H9 (cell line): Measurements from ENCODE around the gene CCND3. TPM values are rescaled to one million over a fixed set of nuclear protein-coding genes. Genes with fewer than 3 reads are reported as not detected.

Experiments
- DNase-seq: peaks from one replicate; pipeline ENCODE4 v3.0.0-alpha.2; 2017
- H2AFZ ChIP-seq: one replicate; pipeline ENCODE4 v1.6.1; 2013; ENCODE audit warnings: mild to moderate bottlenecking, low read length, control low read depth, moderate library complexity
- H2AK5ac ChIP-seq: 2 replicates; pipeline ENCODE4 v1.6.1; 2013; ENCODE audit warnings: low read length, control low read depth, mixed read lengths; ENCODE audit not compliant: insufficient read length
- H2BK120ac ChIP-seq: one replicate; pipeline ENCODE4 v1.6.1; 2013; ENCODE audit warnings: low read depth, mild to moderate bottlenecking, low read length, control low read depth, inconsistent platforms; ENCODE audit not compliant: poor library complexity, severe bottlenecking
- H2BK12ac ChIP-seq: 2 replicates; pipeline ENCODE4 v1.6.1; 2013; ENCODE audit warnings: low read length, control low read depth, mixed read lengths, low read depth; ENCODE audit not compliant: insufficient read length
- H2BK15ac ChIP-seq: 2 replicates; pipeline ENCODE4 v1.6.1; 2013; ENCODE audit warnings: low read depth, low read length, control low read depth
- H2BK20ac ChIP-seq: one replicate; pipeline ENCODE4 v1.6.1; 2013; ENCODE audit warnings: low read depth, mild to moderate bottlenecking, low read length, control low read depth, inconsistent platforms; ENCODE audit not compliant: poor library complexity, severe bottlenecking
- H2BK5ac ChIP-seq: 2 replicates; pipeline ENCODE4 v1.6.1; 2013; ENCODE audit warnings: low read length, control low read depth, mixed read lengths; ENCODE audit not compliant: insufficient read length
- H3K14ac ChIP-seq: 2 replicates; pipeline ENCODE4 v1.6.1; 2013; ENCODE audit warnings: low read length, control low read depth; ENCODE audit not compliant: insufficient read depth
- H3K18ac ChIP-seq: 2 replicates; pipeline ENCODE4 v1.6.1; 2013; ENCODE audit warnings: low read depth, mild to moderate bottlenecking, mixed read lengths, low read length, control low read depth; ENCODE audit not compliant: insufficient read length
- H3K23ac ChIP-seq: 2 replicates; pipeline ENCODE4 v1.6.1; 2013; ENCODE audit warnings: low read length, control low read depth, mixed read lengths, low read depth; ENCODE audit not compliant: insufficient read length
- H3K23me2 ChIP-seq: 2 replicates; pipeline ENCODE4 v1.6.1; 2013; ENCODE audit warnings: low read depth, mild to moderate bottlenecking, mixed read lengths, low read length, control low read depth; ENCODE audit not compliant: insufficient read length, poor library complexity, severe bottlenecking
- H3K27ac ChIP-seq: 2 replicates; pipeline ENCODE4 v1.5.1; 2013; ENCODE audit warnings: low read length, control low read depth, mixed read lengths, low read depth; ENCODE audit not compliant: insufficient read length
- H3K27me3 ChIP-seq: 2 replicates; pipeline ENCODE4 v1.6.1; 2013; ENCODE audit warnings: low read length, control low read depth, inconsistent platforms; ENCODE audit not compliant: insufficient read depth
- H3K4ac ChIP-seq: 2 replicates; pipeline ENCODE4 v1.6.1; 2013; ENCODE audit warnings: low read depth, mild to moderate bottlenecking, control low read depth, inconsistent platforms, low read length, moderate library complexity
- H3K4me1 ChIP-seq: 2 replicates; pipeline ENCODE4 v1.6.1; 2013; ENCODE audit warnings: low read length, control low read depth, inconsistent platforms; ENCODE audit not compliant: insufficient read depth
- H3K4me2 ChIP-seq: 2 replicates; pipeline ENCODE4 v1.6.1; 2013; ENCODE audit warnings: low read length, control low read depth, mixed read lengths; ENCODE audit not compliant: insufficient read length, insufficient read depth
- H3K56ac ChIP-seq: 2 replicates; pipeline ENCODE4 v1.6.1; 2013; ENCODE audit warnings: low read depth, mild to moderate bottlenecking, mixed read lengths, low read length, control low read depth; ENCODE audit not compliant: insufficient read length
- H3K79me1 ChIP-seq: 2 replicates; pipeline ENCODE4 v1.6.1; 2013; ENCODE audit warnings: low read depth, mild to moderate bottlenecking, moderate library complexity, low read length, control low read depth, inconsistent platforms; ENCODE audit not compliant: insufficient read depth, poor library complexity, severe bottlenecking
- H3K79me2 ChIP-seq: 2 replicates; pipeline ENCODE4 v1.6.1; 2013; ENCODE audit warnings: low read length, control low read depth, inconsistent platforms; ENCODE audit not compliant: insufficient read depth
- H3K9ac ChIP-seq: 2 replicates; pipeline ENCODE4 v1.6.1; 2013; ENCODE audit warnings: low read length, control low read depth, mixed read lengths; ENCODE audit not compliant: insufficient read length; ENCODE audit errors: extremely low read depth
- H3K9me3 ChIP-seq: one replicate; pipeline ENCODE4 v1.6.1; 2013; ENCODE audit warnings: low read depth, low read length, inconsistent platforms; ENCODE audit not compliant: control insufficient read depth
- H3T11ph ChIP-seq: one replicate; pipeline ENCODE4 v1.6.1; 2013; ENCODE audit warnings: mild to moderate bottlenecking, low read length, control low read depth, inconsistent platforms
- H4K20me1 ChIP-seq: one replicate; pipeline ENCODE4 v1.6.1; 2013; ENCODE audit not compliant: control insufficient read depth, insufficient read length, insufficient read depth
- H4K5ac ChIP-seq: 2 replicates; pipeline ENCODE4 v1.6.1; 2013; ENCODE audit warnings: low read depth, mild to moderate bottlenecking, mixed read lengths, low read length, control low read depth; ENCODE audit not compliant: insufficient read length
- H4K8ac ChIP-seq: replicated peaks from 2 replicates; pipeline ENCODE4 v1.6.1; 2013; ENCODE audit warnings: low read length, control low read depth, mixed read lengths, low read depth; ENCODE audit not compliant: insufficient read length
- H4K91ac ChIP-seq: 2 replicates; pipeline ENCODE4 v1.6.1; 2013; ENCODE audit warnings: low read depth, mild to moderate bottlenecking, moderate library complexity, mixed read lengths, low read length, control low read depth; ENCODE audit not compliant: insufficient read length
- H3K27ac Mint-ChIP-seq, 3 experiments: 2 replicates in 2 of 3; 3 replicates in 1 of 3; pipeline ENCODE4 v1.8.0; 2020 to 2021; ENCODE audit warnings: mixed read lengths in 3 of 3, mild to moderate bottlenecking in 1 of 3, moderate library complexity in 1 of 3
- H3K27me3 Mint-ChIP-seq: 2 replicates; pipeline ENCODE4 v1.8.0; 2021; ENCODE audit warnings: low read depth, mild to moderate bottlenecking, moderate library complexity, mixed read lengths
- H3K36me3 Mint-ChIP-seq, 3 experiments: 2 replicates in 2 of 3; 3 replicates in 1 of 3; pipeline ENCODE4 v1.8.0; 2020 to 2021; ENCODE audit warnings: low read depth in 3 of 3, mixed read lengths in 3 of 3; ENCODE audit not compliant: insufficient read depth in 1 of 3
- H3K4me1 Mint-ChIP-seq, 2 experiments: 2 replicates each; pipeline ENCODE4 v1.8.0; 2020; ENCODE audit warnings: mixed read lengths in 2 of 2
- H3K4me3 Mint-ChIP-seq, 2 experiments: 2 replicates in 1 of 2; 3 replicates in 1 of 2; pipeline ENCODE4 v1.8.0; 2020 to 2021; ENCODE audit warnings: mild to moderate bottlenecking in 2 of 2, mixed read lengths in 2 of 2, moderate library complexity in 1 of 2
- H3K9me3 Mint-ChIP-seq, 2 experiments: 2 replicates in 1 of 2; 3 replicates in 1 of 2; pipeline ENCODE4 v1.8.0; 2020; ENCODE audit warnings: mild to moderate bottlenecking in 2 of 2, mixed read lengths in 2 of 2, moderate library complexity in 1 of 2
- WGBS: extraction: QIAGEN DNeasy Blood & Tissue Kit; methylation state at CpG from one replicate; pipeline ENCODE4 v1.1.7; 2013; ENCODE audit warnings: missing lambda C conversion rate, low lambda C conversion rate, mixed read lengths; ENCODE audit not compliant: insufficient read length; ENCODE audit errors: extremely low coverage; 5-methylcytosine and 5-hydroxymethylcytosine counted together
- total RNA-seq: library from RNA; stranded (reverse); gene quantifications from 2 replicates; pipeline ENCODE4 v1.2.1, GENCODE V29; 2021
- TF ChIP-seq, protein P1 (sequence below): fragments of 200-600 bp; sonication (generic); conservative IDR thresholded peaks from 3 replicates; pipeline ENCODE4 v1.8.0; 2021; ENCODE audit warnings: antibody characterized with exemption, mild to moderate bottlenecking

CCND3 gene
- total RNA-seq, 1 experiment from 2014 or later: 24.2 TPM

DNA sequence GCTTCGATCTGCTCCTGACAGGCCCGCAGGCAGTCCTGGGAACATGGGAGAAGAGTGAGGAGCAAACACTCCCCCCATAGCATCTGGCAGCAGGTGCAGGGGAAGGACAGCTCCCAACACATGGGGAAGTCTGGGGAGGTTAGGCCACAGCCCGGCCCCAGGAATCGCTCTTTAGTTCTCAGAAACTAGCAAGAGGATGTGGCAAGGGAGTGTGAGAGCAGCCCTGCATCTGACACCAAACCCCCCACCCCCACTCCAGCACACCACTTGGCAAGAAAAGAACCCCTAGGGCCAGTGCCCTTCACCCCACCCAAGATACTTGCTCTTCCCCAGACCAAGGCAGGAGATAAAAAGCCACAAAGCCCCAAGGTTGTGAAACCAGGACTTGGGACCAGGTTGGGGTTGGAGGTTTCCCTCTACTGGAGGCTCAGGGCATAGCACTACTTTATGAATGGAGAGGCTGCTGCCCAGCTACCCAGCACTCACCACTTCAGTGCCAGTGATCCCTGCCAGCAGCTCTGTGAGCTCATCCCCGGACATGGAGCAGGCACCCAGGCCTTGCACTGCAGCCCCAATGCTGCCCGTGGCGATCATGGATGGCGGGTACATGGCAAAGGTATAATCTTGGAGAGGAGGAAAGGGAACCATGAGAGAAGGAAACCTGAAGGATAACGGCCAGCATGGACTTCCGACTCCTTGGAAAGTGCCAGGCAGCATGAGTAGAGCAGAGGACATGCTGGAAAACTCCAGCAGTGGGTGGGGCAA, 5.4 kb downstream of the CCND3 start:
- peak overlapping the region; percentile 41 to 94 (median 94); a peak in 5 of 7 replicates for H3K27ac Mint-ChIP-seq

More for the DNA sequence above, 5.4 kb downstream of the CCND3 start:
- Mint-ChIP-seq H3K4me3 (no peak overlapping the region), H3K27me3 (peaks cover 5% of the 10 kb centered on the region), H3K9me3 (no peaks in the 10 kb centered on the region), H3K4me1 (peaks cover 26 to 33% of the 10 kb centered on the region in 2 experiments), H3K36me3 (peaks cover 23 to 56% (median 39%) of the 10 kb centered on the region in 3 experiments)
- no peaks in the 10 kb centered on the region for H3K79me2 ChIP-seq
- H4K8ac ChIP-seq: no peak overlapping the region
- no peak overlapping the region for H3K18ac ChIP-seq
- H3K56ac ChIP-seq: no peak overlapping the region
- peaks cover 7% of the 10 kb centered on the region for H3K23me2 ChIP-seq
- no peak overlapping the region for H2BK120ac ChIP-seq
- H3K23ac ChIP-seq: no peak overlapping the region
- H3K4me2 ChIP-seq: no peak overlapping the region
- H4K5ac ChIP-seq: no peak overlapping the region
- no CpG with 5 or more reads among the region's 10 CpGs for WGBS
- no peak overlapping the region for H2AK5ac ChIP-seq
- peaks cover 12% of the 10 kb centered on the region; the same call in 1 of the 2 replicates for H3K4me1 ChIP-seq
- H3K9me3 ChIP-seq: no peaks in the 10 kb centered on the region
- no peak overlapping the region for H2BK12ac ChIP-seq
- H2AFZ ChIP-seq: no peak overlapping the region
- no peak overlapping the region for H2BK5ac ChIP-seq
- no peak overlapping the region for H3K14ac ChIP-seq
- no peak overlapping the region for H3K4ac ChIP-seq
- peak; percentile 79 for DNase-seq
- TF ChIP-seq, protein P1, sequence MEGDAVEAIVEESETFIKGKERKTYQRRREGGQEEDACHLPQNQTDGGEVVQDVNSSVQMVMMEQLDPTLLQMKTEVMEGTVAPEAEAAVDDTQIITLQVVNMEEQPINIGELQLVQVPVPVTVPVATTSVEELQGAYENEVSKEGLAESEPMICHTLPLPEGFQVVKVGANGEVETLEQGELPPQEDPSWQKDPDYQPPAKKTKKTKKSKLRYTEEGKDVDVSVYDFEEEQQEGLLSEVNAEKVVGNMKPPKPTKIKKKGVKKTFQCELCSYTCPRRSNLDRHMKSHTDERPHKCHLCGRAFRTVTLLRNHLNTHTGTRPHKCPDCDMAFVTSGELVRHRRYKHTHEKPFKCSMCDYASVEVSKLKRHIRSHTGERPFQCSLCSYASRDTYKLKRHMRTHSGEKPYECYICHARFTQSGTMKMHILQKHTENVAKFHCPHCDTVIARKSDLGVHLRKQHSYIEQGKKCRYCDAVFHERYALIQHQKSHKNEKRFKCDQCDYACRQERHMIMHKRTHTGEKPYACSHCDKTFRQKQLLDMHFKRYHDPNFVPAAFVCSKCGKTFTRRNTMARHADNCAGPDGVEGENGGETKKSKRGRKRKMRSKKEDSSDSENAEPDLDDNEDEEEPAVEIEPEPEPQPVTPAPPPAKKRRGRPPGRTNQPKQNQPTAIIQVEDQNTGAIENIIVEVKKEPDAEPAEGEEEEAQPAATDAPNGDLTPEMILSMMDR: peak; percentile 81
- no peaks in the 10 kb centered on the region for H3K27me3 ChIP-seq
- no peak overlapping the region for H3K27ac ChIP-seq
- H3T11ph ChIP-seq: no peak overlapping the region
- no peaks in the 10 kb centered on the region for H3K79me1 ChIP-seq
- H4K91ac ChIP-seq: no peak overlapping the region
- no peak overlapping the region for H3K9ac ChIP-seq
- H2BK15ac ChIP-seq: no peak overlapping the region
- H2BK20ac ChIP-seq: no peak overlapping the region
- peaks cover 3% of the 10 kb centered on the region for H4K20me1 ChIP-seq
